Measurements from ENCODE around the gene ITGAX. TPM values are rescaled to one million over a fixed set of nuclear protein-coding genes. Genes with fewer than 3 reads are reported as not detected.
A peak's percentile ranks its signal among the peaks of the same experiment; 100 is the strongest.

ITGAX gene
- total and polyA plus RNA-seq, 2 experiments from 2014 or later: not detected

DNA sequence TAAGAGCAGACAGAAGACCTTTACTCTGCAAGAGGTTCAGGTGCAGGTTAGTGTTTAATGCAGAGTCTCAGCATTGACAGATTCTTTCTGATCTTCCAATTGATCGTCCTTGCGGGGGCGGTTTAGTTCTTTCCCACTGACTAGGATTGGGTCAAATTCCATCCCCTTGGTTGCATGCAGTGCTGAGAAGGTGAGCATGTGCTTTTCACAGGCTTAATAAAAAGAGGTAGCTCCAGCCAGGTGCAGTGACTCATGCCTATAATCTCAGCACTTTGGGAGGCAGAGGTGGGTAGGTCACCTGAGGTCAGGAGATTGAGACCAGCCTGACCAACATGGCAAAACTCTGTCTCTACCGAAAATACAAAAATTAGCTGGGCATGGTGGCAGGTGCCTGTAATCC, 30.7 kb downstream of the ITGAX start:
- no peaks in the 10 kb centered on the region for H3F3A ChIP-seq (replicated peaks; ENCODE audit: low read depth)
- no peak overlapping the region for H3K27ac ChIP-seq (ENCODE audit: low read depth)
- ATAC-seq: no peak
- H3K4me1 ChIP-seq (ENCODE audit: insufficient read depth): no peaks in the 10 kb centered on the region
- H3K4me1 Mint-ChIP-seq: peaks cover 8% of the 10 kb centered on the region
- H3K9me2 ChIP-seq (ENCODE audit: insufficient read depth): no peaks in the 10 kb centered on the region
- no peak for DNase-seq (ENCODE audit: low spot score)
- no peaks in the 10 kb centered on the region for H3K36me3 ChIP-seq (ENCODE audit: insufficient read depth)
- H3K27me3 Mint-ChIP-seq (ENCODE audit: insufficient read depth, low read depth, poor library complexity): peaks cover 6% of the 10 kb centered on the region
- H3K9me3 Mint-ChIP-seq: peaks cover 4% of the 10 kb centered on the region; the same call in 2 of the 3 replicates
- H3K4me3 Mint-ChIP-seq: no peak overlapping the region
- H3K4me2 ChIP-seq: no peak overlapping the region
- no peak overlapping the region for H3K27ac Mint-ChIP-seq
- no peaks in the 10 kb centered on the region for H3K27me3 ChIP-seq (ENCODE audit: insufficient read depth)
- TF ChIP-seq JUNB (IDR thresholded peaks at IDR 0.05; ENCODE audit: unreplicated experiment) (no peak), POLR2AphosphoS5 (IDR thresholded peaks at IDR 0.05; ENCODE audit: low read depth) (no peak), ZNF114 (CRISPR knock-in tag; IDR thresholded peaks at IDR 0.05) (no peak)
- TF ChIP-seq, protein P1, sequence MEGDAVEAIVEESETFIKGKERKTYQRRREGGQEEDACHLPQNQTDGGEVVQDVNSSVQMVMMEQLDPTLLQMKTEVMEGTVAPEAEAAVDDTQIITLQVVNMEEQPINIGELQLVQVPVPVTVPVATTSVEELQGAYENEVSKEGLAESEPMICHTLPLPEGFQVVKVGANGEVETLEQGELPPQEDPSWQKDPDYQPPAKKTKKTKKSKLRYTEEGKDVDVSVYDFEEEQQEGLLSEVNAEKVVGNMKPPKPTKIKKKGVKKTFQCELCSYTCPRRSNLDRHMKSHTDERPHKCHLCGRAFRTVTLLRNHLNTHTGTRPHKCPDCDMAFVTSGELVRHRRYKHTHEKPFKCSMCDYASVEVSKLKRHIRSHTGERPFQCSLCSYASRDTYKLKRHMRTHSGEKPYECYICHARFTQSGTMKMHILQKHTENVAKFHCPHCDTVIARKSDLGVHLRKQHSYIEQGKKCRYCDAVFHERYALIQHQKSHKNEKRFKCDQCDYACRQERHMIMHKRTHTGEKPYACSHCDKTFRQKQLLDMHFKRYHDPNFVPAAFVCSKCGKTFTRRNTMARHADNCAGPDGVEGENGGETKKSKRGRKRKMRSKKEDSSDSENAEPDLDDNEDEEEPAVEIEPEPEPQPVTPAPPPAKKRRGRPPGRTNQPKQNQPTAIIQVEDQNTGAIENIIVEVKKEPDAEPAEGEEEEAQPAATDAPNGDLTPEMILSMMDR (conservative IDR thresholded peaks at IDR 0.05; ENCODE audit: low read depth in 2 of 2): no peak
- no peaks in the 10 kb centered on the region for H3K36me3 Mint-ChIP-seq (ENCODE audit: low read depth)
- H2AFZ ChIP-seq: no peak overlapping the region
- no peaks in the 10 kb centered on the region for H3K79me2 ChIP-seq (replicated peaks; ENCODE audit: insufficient read depth)
- H4K20me1 ChIP-seq (replicated peaks; ENCODE audit: insufficient read depth): no peaks in the 10 kb centered on the region
- H3K4me3 ChIP-seq: no peak overlapping the region

DNA sequence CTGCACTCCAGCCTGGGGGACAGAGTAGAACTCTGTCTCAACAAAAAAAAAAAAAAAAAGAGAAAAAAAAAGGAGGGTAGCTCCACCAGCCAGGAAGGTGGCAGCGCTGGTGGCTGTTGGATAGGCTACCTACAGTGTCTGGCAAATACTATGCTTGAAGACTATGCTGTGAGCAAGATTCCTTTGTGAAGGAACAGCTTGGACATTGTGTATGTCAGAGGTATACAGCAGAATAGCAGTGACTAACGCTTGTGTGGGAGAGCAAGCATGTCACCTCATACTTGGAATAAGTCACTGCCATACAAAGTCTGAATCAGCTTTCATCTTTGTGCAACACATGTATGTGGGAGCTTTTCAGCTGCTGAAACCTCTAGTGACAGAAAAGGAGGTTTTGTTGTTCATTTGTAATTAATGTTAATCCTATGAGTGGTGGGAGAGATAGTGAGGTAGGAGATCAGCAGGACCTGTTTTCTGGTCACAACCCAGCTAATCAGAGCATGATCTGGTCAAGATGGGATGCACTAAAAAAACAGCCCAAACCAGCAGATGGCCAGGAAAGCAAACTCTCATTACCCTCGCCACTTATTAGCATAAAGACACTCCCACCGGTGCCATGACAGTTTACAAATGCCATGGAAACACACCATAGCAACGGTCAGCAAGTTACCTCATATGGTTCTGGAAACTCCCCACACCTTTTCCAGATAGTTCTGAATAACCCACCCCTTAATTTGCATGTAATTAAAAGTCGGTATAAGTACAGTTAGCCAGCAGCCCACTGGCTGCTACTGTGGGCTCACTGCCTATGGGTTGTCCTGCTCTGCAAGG, 31.4 kb downstream of the ITGAX start:
- TF ChIP-seq EZH2phosphoT487 (IDR thresholded peaks at IDR 0.05; ENCODE audit: unreplicated experiment) (no peak), STAT1 (IDR thresholded peaks at IDR 0.05; ENCODE audit: unreplicated experiment) (no peak), ZNF331 (CRISPR knock-in tag; IDR thresholded peaks at IDR 0.05; ENCODE audit: low read depth) (no peak), ZNF114 (CRISPR knock-in tag; IDR thresholded peaks at IDR 0.05) (no peak)
- TF ChIP-seq, protein P2, sequence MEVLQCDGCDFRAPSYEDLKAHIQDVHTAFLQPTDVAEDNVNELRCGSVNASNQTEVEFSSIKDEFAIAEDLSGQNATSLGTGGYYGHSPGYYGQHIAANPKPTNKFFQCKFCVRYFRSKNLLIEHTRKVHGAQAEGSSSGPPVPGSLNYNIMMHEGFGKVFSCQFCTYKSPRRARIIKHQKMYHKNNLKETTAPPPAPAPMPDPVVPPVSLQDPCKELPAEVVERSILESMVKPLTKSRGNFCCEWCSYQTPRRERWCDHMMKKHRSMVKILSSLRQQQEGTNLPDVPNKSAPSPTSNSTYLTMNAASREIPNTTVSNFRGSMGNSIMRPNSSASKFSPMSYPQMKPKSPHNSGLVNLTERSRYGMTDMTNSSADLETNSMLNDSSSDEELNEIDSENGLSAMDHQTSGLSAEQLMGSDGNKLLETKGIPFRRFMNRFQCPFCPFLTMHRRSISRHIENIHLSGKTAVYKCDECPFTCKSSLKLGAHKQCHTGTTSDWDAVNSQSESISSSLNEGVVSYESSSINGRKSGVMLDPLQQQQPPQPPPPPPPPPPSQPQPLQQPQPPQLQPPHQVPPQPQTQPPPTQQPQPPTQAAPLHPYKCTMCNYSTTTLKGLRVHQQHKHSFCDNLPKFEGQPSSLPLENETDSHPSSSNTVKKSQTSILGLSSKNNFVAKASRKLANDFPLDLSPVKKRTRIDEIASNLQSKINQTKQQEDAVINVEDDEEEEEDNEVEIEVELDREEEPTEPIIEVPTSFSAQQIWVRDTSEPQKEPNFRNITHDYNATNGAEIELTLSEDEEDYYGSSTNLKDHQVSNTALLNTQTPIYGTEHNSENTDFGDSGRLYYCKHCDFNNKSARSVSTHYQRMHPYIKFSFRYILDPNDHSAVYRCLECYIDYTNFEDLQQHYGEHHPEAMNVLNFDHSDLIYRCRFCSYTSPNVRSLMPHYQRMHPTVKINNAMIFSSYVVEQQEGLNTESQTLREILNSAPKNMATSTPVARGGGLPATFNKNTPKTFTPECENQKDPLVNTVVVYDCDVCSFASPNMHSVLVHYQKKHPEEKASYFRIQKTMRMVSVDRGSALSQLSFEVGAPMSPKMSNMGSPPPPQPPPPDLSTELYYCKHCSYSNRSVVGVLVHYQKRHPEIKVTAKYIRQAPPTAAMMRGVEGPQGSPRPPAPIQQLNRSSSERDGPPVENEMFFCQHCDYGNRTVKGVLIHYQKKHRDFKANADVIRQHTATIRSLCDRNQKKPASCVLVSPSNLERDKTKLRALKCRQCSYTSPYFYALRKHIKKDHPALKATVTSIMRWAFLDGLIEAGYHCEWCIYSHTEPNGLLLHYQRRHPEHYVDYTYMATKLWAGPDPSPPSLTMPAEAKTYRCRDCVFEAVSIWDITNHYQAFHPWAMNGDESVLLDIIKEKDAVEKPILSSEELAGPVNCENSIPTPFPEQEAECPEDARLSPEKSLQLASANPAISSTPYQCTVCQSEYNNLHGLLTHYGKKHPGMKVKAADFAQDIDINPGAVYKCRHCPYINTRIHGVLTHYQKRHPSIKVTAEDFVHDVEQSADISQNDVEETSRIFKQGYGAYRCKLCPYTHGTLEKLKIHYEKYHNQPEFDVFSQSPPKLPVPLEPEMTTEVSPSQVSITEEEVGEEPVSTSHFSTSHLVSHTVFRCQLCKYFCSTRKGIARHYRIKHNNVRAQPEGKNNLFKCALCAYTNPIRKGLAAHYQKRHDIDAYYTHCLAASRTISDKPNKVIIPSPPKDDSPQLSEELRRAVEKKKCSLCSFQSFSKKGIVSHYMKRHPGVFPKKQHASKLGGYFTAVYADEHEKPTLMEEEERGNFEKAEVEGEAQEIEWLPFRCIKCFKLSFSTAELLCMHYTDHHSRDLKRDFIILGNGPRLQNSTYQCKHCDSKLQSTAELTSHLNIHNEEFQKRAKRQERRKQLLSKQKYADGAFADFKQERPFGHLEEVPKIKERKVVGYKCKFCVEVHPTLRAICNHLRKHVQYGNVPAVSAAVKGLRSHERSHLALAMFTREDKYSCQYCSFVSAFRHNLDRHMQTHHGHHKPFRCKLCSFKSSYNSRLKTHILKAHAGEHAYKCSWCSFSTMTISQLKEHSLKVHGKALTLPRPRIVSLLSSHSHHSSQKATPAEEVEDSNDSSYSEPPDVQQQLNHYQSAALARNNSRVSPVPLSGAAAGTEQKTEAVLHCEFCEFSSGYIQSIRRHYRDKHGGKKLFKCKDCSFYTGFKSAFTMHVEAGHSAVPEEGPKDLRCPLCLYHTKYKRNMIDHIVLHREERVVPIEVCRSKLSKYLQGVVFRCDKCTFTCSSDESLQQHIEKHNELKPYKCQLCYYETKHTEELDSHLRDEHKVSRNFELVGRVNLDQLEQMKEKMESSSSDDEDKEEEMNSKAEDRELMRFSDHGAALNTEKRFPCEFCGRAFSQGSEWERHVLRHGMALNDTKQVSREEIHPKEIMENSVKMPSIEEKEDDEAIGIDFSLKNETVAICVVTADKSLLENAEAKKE (CRISPR knock-in tag; IDR thresholded peaks at IDR 0.05): no peak
- Mint-ChIP-seq H3K36me3 (ENCODE audit: low read depth) (no peaks in the 10 kb centered on the region), H3K27ac (no peak overlapping the region), H3K27me3 (ENCODE audit: insufficient read depth, low read depth, poor library complexity) (peaks cover 6% of the 10 kb centered on the region), H3K9me3 (peaks cover 4% of the 10 kb centered on the region; the same call in 2 of the 3 replicates), H3K4me1 (peaks cover 8% of the 10 kb centered on the region), H3K4me3 (no peak overlapping the region)
- no peaks in the 10 kb centered on the region for H3K79me2 ChIP-seq (replicated peaks; ENCODE audit: insufficient read depth)
- no peak overlapping the region for H2AFZ ChIP-seq
- H3K27me3 ChIP-seq (ENCODE audit: insufficient read depth): no peaks in the 10 kb centered on the region
- H3F3A ChIP-seq (replicated peaks; ENCODE audit: low read depth): no peaks in the 10 kb centered on the region
- H3K4me3 ChIP-seq: no peak overlapping the region
- no peaks in the 10 kb centered on the region for H3K4me1 ChIP-seq (ENCODE audit: insufficient read depth)
- ATAC-seq (peak; percentile 30), DNase-seq (ENCODE audit: low spot score) (peak; percentile 62)
- no peaks in the 10 kb centered on the region for H3K36me3 ChIP-seq (ENCODE audit: insufficient read depth)
- H3K27ac ChIP-seq (ENCODE audit: low read depth): no peak overlapping the region
- H4K20me1 ChIP-seq (replicated peaks; ENCODE audit: insufficient read depth): no peaks in the 10 kb centered on the region
- no peak overlapping the region for H3K4me2 ChIP-seq
- no peaks in the 10 kb centered on the region for H3K9me2 ChIP-seq (ENCODE audit: insufficient read depth)

All from GM23338 (cell line).